Liver (tissue), 3 donors: Measurements from ENCODE around the gene SLIT3.

Experiments
- GABPA ChIP-seq, 2 donors: IDR thresholded peaks in 1 of 2; conservative IDR thresholded peaks in 1 of 2; 2 replicates each; pipeline ENCODE4 v1.6.1; 2016; ENCODE audit warnings: antibody characterized with exemption in 2 of 2, mild to moderate bottlenecking in 1 of 2, moderate library complexity in 1 of 2
- HNF4G ChIP-seq: IDR thresholded peaks from 2 replicates; pipeline ENCODE4 v1.6.1; 2016; ENCODE audit warnings: antibody characterized with exemption
- RAD21 ChIP-seq, 2 donors: IDR thresholded peaks; 2 replicates each; pipeline ENCODE4 v1.6.1; 2016; ENCODE audit warnings: antibody characterized with exemption in 2 of 2, mild to moderate bottlenecking in 2 of 2
- RXRA ChIP-seq, 2 donors: IDR thresholded peaks; 2 replicates each; pipeline ENCODE4 v1.6.1; 2017 to 2018; ENCODE audit warnings: antibody characterized with exemption in 2 of 2, mild to moderate bottlenecking in 1 of 2
- SP1 ChIP-seq: IDR thresholded peaks from 2 replicates; pipeline ENCODE4 v1.6.1; 2018; ENCODE audit warnings: antibody characterized with exemption, mild to moderate bottlenecking
- TAF1 ChIP-seq: conservative IDR thresholded peaks from 2 replicates; pipeline ENCODE4 v1.6.1; 2016; ENCODE audit warnings: antibody characterized with exemption, mild to moderate bottlenecking
- YY1 ChIP-seq: IDR thresholded peaks from 2 replicates; pipeline ENCODE4 v1.6.1; 2016; ENCODE audit warnings: antibody characterized with exemption, mild to moderate bottlenecking
- TF ChIP-seq, protein P1 (sequence below): fragments of 150-350 bp; IDR thresholded peaks from 2 replicates; pipeline ENCODE4 v1.5.1; 2017; ENCODE audit warnings: improper control_type of control experiment, low read depth, low read length; ENCODE audit not compliant: missing input control
- TF ChIP-seq, protein P2 (sequence below): IDR thresholded peaks from 2 replicates; pipeline ENCODE4 v1.6.1; 2016; ENCODE audit warnings: antibody characterized with exemption
- TF ChIP-seq, protein P3 (sequence below): IDR thresholded peaks from 2 replicates; pipeline ENCODE4 v1.6.1; 2016; ENCODE audit warnings: antibody characterized with exemption
- TF ChIP-seq, protein P4 (sequence below): IDR thresholded peaks from 2 replicates; pipeline ENCODE4 v1.6.1; 2016; ENCODE audit warnings: antibody characterized with exemption, mild to moderate bottlenecking
- donor health status: healthy.
- donor health status: healthy.

DNA sequence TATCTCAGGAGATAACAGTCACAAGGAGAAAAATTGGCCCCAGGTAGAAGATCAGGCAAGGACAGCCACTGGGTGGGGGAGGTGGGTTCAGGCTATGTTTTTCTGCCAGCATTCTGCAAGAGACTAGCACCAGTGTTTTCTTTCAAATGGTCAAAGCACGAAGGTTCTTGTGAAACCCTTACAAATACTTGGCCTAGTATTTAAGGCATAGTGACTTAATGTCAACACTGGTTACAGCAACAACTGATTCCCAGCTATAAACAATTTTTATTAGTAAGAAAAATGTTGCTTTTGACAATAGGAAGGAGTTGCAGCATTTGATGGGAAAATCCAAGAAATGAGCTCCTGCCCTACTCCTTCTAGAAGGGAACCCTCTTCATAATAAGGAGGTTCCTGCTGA is 349.6 kb downstream of the SLIT3 start:
- no peak for TF ChIP-seq TAF1
- TF ChIP-seq, protein P1, sequence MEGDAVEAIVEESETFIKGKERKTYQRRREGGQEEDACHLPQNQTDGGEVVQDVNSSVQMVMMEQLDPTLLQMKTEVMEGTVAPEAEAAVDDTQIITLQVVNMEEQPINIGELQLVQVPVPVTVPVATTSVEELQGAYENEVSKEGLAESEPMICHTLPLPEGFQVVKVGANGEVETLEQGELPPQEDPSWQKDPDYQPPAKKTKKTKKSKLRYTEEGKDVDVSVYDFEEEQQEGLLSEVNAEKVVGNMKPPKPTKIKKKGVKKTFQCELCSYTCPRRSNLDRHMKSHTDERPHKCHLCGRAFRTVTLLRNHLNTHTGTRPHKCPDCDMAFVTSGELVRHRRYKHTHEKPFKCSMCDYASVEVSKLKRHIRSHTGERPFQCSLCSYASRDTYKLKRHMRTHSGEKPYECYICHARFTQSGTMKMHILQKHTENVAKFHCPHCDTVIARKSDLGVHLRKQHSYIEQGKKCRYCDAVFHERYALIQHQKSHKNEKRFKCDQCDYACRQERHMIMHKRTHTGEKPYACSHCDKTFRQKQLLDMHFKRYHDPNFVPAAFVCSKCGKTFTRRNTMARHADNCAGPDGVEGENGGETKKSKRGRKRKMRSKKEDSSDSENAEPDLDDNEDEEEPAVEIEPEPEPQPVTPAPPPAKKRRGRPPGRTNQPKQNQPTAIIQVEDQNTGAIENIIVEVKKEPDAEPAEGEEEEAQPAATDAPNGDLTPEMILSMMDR = no peak
- TF ChIP-seq SP1 = no peak
- no peak for TF ChIP-seq GABPA (IDR thresholded peaks at IDR 0.05 in 1 of 2, conservative IDR thresholded peaks at IDR 0.05 in 1 of 2)
- TF ChIP-seq, protein P2, sequence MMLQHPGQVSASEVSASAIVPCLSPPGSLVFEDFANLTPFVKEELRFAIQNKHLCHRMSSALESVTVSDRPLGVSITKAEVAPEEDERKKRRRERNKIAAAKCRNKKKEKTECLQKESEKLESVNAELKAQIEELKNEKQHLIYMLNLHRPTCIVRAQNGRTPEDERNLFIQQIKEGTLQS = no peak
- no peak for TF ChIP-seq YY1
- TF ChIP-seq RAD21 (IDR thresholded peaks at IDR 0.05) = no peak
- TF ChIP-seq, protein P3, sequence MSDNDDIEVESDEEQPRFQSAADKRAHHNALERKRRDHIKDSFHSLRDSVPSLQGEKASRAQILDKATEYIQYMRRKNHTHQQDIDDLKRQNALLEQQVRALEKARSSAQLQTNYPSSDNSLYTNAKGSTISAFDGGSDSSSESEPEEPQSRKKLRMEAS = no peak
- TF ChIP-seq RXRA (IDR thresholded peaks at IDR 0.05) = no peak
- TF ChIP-seq, protein P4, sequence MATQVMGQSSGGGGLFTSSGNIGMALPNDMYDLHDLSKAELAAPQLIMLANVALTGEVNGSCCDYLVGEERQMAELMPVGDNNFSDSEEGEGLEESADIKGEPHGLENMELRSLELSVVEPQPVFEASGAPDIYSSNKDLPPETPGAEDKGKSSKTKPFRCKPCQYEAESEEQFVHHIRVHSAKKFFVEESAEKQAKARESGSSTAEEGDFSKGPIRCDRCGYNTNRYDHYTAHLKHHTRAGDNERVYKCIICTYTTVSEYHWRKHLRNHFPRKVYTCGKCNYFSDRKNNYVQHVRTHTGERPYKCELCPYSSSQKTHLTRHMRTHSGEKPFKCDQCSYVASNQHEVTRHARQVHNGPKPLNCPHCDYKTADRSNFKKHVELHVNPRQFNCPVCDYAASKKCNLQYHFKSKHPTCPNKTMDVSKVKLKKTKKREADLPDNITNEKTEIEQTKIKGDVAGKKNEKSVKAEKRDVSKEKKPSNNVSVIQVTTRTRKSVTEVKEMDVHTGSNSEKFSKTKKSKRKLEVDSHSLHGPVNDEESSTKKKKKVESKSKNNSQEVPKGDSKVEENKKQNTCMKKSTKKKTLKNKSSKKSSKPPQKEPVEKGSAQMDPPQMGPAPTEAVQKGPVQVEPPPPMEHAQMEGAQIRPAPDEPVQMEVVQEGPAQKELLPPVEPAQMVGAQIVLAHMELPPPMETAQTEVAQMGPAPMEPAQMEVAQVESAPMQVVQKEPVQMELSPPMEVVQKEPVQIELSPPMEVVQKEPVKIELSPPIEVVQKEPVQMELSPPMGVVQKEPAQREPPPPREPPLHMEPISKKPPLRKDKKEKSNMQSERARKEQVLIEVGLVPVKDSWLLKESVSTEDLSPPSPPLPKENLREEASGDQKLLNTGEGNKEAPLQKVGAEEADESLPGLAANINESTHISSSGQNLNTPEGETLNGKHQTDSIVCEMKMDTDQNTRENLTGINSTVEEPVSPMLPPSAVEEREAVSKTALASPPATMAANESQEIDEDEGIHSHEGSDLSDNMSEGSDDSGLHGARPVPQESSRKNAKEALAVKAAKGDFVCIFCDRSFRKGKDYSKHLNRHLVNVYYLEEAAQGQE = no peak
- TF ChIP-seq HNF4G = no peak
